ENCODE data around the gene SH3D19.

Gene SH3D19

GRCh38 chr4:151198748-151199147 is 126.7 kb downstream of the SH3D19 start:
- no peak for DNase-seq (ENCODE audit: low read depth in 2 of 2)

- no peak for DNase-seq (ENCODE audit: low read depth in 2 of 2)
Measured at GRCh38 chr4:151197247-151197646, 128.2 kb downstream of the SH3D19 start.

GRCh38 chr4:151195801-151196200 is 129.6 kb downstream of the SH3D19 start:
- DNase-seq (ENCODE audit: low read depth in 2 of 2) = no peak

- no peak for DNase-seq (ENCODE audit: low read depth in 2 of 2)
Measured at GRCh38 chr4:151193414-151193813, 132.0 kb downstream of the SH3D19 start.

- DNase-seq (ENCODE audit: low read depth in 2 of 2) = no peak
Measured at GRCh38 chr4:151192556-151193235, 132.7 kb downstream of the SH3D19 start.

GRCh38 chr4:151184523-151185458 is 140.6 kb downstream of the SH3D19 start:
- DNase-seq (ENCODE audit: low read depth in 2 of 2) = no peak

GRCh38 chr4:151182455-151182996 is 142.9 kb downstream of the SH3D19 start:
- no peak for DNase-seq (ENCODE audit: low read depth in 2 of 2)

- no peak for DNase-seq (ENCODE audit: low read depth in 2 of 2)
Measured at GRCh38 chr4:151176685-151177084, 148.7 kb downstream of the SH3D19 start.

GRCh38 chr4:151175754-151176631 is 149.4 kb downstream of the SH3D19 start:
- DNase-seq (ENCODE audit: low read depth in 2 of 2) = no peak

GRCh38 chr4:151175233-151175632 is 150.2 kb downstream of the SH3D19 start:
- DNase-seq (ENCODE audit: low read depth in 2 of 2) = no peak

- DNase-seq (ENCODE audit: low read depth in 2 of 2) = no peak
Measured at GRCh38 chr4:151174784-151175183, 150.6 kb downstream of the SH3D19 start.

GRCh38 chr4:151173871-151174270 is 151.5 kb downstream of the SH3D19 start:
- no peak for DNase-seq (ENCODE audit: low read depth in 2 of 2)

- DNase-seq (ENCODE audit: low read depth in 2 of 2) = no peak
Measured at GRCh38 chr4:151169900-151170299, 155.5 kb downstream of the SH3D19 start.

- no peak for DNase-seq (ENCODE audit: low read depth in 2 of 2)
Measured at GRCh38 chr4:151169223-151169622, 156.2 kb downstream of the SH3D19 start.

- DNase-seq (ENCODE audit: low read depth in 2 of 2) = no peak
Measured at GRCh38 chr4:151167561-151167960, 157.8 kb downstream of the SH3D19 start.

GRCh38 chr4:151166636-151167035 is 158.8 kb downstream of the SH3D19 start:
- DNase-seq (ENCODE audit: low read depth in 2 of 2) = no peak

- no peak for DNase-seq (ENCODE audit: low read depth in 2 of 2)
Measured at GRCh38 chr4:151165205-151166000, 160.0 kb downstream of the SH3D19 start.

GRCh38 chr4:151163855-151164254 is 161.6 kb downstream of the SH3D19 start:
- no peak for DNase-seq (ENCODE audit: low read depth in 2 of 2)

- DNase-seq (ENCODE audit: low read depth in 2 of 2) = no peak
Measured at GRCh38 chr4:151158979-151159378, 166.4 kb downstream of the SH3D19 start.

- DNase-seq (ENCODE audit: low read depth in 2 of 2) = no peak
Measured at GRCh38 chr4:151157543-151157942, 167.9 kb downstream of the SH3D19 start.

- DNase-seq (ENCODE audit: low read depth in 2 of 2) = no peak
Measured at GRCh38 chr4:151153585-151153984, 171.8 kb downstream of the SH3D19 start.
